ENCODE data around the gene ZNF784. TPM values are rescaled to one million over a fixed set of nuclear protein-coding genes. Genes with fewer than 3 reads are reported as not detected.

The ZNF784 gene
- total RNA-seq, 1 experiment from 2014 or later: 9.9 TPM

GRCh38 chr19:55648585-55649267 lies 24.4 kb upstream of the ZNF784 start:
- H3K36me3 Mint-ChIP-seq: peaks cover 16% of the 10 kb centered on the region
- ATAC-seq: peak; percentile 5; the same call in 1 of the 2 replicates
- no peak overlapping the region for H3K27ac Mint-ChIP-seq
- DNase-seq (ENCODE audit: low spot score): no peak
- H3K9me3 Mint-ChIP-seq: no peaks in the 10 kb centered on the region
- peak overlapping the region; percentile 78 for H3K4me3 Mint-ChIP-seq
- ChIA-PET CTCF (interaction anchor here (0.9 to 4.6 kb wide), 5 partner anchors 16 to 195 kb away, joined by 3 to 25 read pairs (median 7); partner anchors contain the start of gene ZNF865), POLR2A (no interaction called here)
- TF ChIP-seq ZMAT4 (CRISPR knock-in tag; IDR thresholded peaks at IDR 0.05) (no peak), ZBTB21 (CRISPR knock-in tag; IDR thresholded peaks at IDR 0.05; ENCODE audit: borderline replicate concordance) (no peak), PREB (CRISPR knock-in tag; IDR thresholded peaks at IDR 0.05; ENCODE audit: borderline replicate concordance) (no peak), IRF2 (CRISPR knock-in tag; IDR thresholded peaks at IDR 0.05; ENCODE audit: borderline replicate concordance, low read depth) (no peak)
- H3K27me3 Mint-ChIP-seq (ENCODE audit: low read depth): no peaks in the 10 kb centered on the region
- H3K4me1 Mint-ChIP-seq: peaks cover 21% of the 10 kb centered on the region

- DNase-seq (ENCODE audit: low spot score) (peak; percentile 85), ATAC-seq (peak; percentile 43)
- no peaks in the 10 kb centered on the region for H3K27me3 Mint-ChIP-seq (ENCODE audit: low read depth)
- no peaks in the 10 kb centered on the region for H3K9me3 Mint-ChIP-seq
- peaks cover 26% of the 10 kb centered on the region for H3K4me1 Mint-ChIP-seq
- H3K4me3 Mint-ChIP-seq: peak within 1 kb of the TSS; percentile 86
- ChIA-PET CTCF (interaction anchor here (0.5 to 4.6 kb wide), 14 partner anchors 13 to 507 kb away, joined by 3 to 25 read pairs (median 6); partner anchors contain the start of genes FIZ1, ZNF784 and ZNF865), POLR2A (interaction anchor here (0.6 to 2.1 kb wide), 6 partner anchors 23 to 163 kb away, joined by 3 to 6 read pairs (median 3); partner anchors contain the start of genes FIZ1 and NAT14)
- H3K27ac Mint-ChIP-seq: peak within 1 kb of the TSS; percentile 89
- H3K36me3 Mint-ChIP-seq: peaks cover 16% of the 10 kb centered on the region
- TF ChIP-seq ZBTB43 (CRISPR knock-in tag; IDR thresholded peaks at IDR 0.05) (peak; percentile 62; the same call in 1 of the 2 replicates), ERG (CRISPR knock-in tag; IDR thresholded peaks at IDR 0.05) (no peak), MAX (CRISPR knock-in tag; IDR thresholded peaks at IDR 0.05) (peak; percentile 64; the same call in 1 of the 2 replicates), ZMAT4 (CRISPR knock-in tag; IDR thresholded peaks at IDR 0.05) (no peak), ZNF317 (CRISPR knock-in tag; IDR thresholded peaks at IDR 0.05; ENCODE audit: borderline replicate concordance, low read depth) (no peak; the same call in 1 of the 2 replicates), JUN (CRISPR knock-in tag; IDR thresholded peaks at IDR 0.05) (no peak), ZNF281 (CRISPR knock-in tag; IDR thresholded peaks at IDR 0.05) (no peak), RELA (CRISPR knock-in tag; IDR thresholded peaks at IDR 0.05; ENCODE audit: borderline replicate concordance) (peak; percentile 39; the same call in 1 of the 2 replicates), STAT6 (CRISPR knock-in tag; conservative IDR thresholded peaks at IDR 0.05; ENCODE audit: low read depth) (no peak), ZNF232 (CRISPR knock-in tag; IDR thresholded peaks at IDR 0.05) (no peak), TP53 (CRISPR knock-in tag; IDR thresholded peaks at IDR 0.05) (no peak), IRF2 (CRISPR knock-in tag; IDR thresholded peaks at IDR 0.05; ENCODE audit: borderline replicate concordance, low read depth) (no peak), MXD4 (CRISPR knock-in tag; IDR thresholded peaks at IDR 0.05; ENCODE audit: borderline replicate concordance) (no peak), NR3C1 (CRISPR knock-in tag; conservative IDR thresholded peaks at IDR 0.05; ENCODE audit: low read depth) (no peak), GABPB1 (CRISPR knock-in tag; IDR thresholded peaks at IDR 0.05) (no peak), KAT7 (CRISPR knock-in tag; IDR thresholded peaks at IDR 0.05; ENCODE audit: borderline replicate concordance) (0 out of 2 replicates have a peak, but pooled peaks have one; percentile 26), ETV6 (CRISPR knock-in tag; IDR thresholded peaks at IDR 0.05) (peak; percentile 80), EMX1 (CRISPR knock-in tag; IDR thresholded peaks at IDR 0.05) (no peak), ZBTB21 (CRISPR knock-in tag; IDR thresholded peaks at IDR 0.05; ENCODE audit: borderline replicate concordance) (no peak)
Measured at GRCh38 chr19:55647732-55648584, 23.6 kb upstream of the ZNF784 start, which contains the start of gene CCDC106. Gene CCDC106, plus strand, starts transcription at chr19:55648212. Its CDS starts 835 bp downstream, at chr19:55649047.
